Skin of body (tissue), 2 donors: Measurements from ENCODE around the gene TKTL2. TPM values are rescaled to one million over a fixed set of nuclear protein-coding genes. Genes with fewer than 3 reads are reported as not detected.

Source experiments
- DNase-seq: peaks from one replicate; lab custom pipeline; 2025; lab: John Stamatoyannopoulos, UW
- total RNA-seq: library from RNA; depleted of rRNA; stranded (reverse); fragments of >200 nt; gene quantifications from one replicate; pipeline ENCODE4 v1.2.3, GENCODE V29; 2014

Gene TKTL2
- total RNA-seq: not detected

GRCh38 chr4:163473576-163473975 lies at the start of gene TKTL2:
Gene TKTL2 (minus strand): TSS chr4:163473754. CDS start chr4:163473734, 20 bp downstream.
- no peak for DNase-seq

- no peak for DNase-seq
Observed at GRCh38 chr4:163515198-163515597, 41.6 kb upstream of the TKTL2 start.

GRCh38 chr4:163505374-163505773 lies 31.8 kb upstream of the TKTL2 start:
- no peak for DNase-seq

GRCh38 chr4:163500586-163500985 lies 27.0 kb upstream of the TKTL2 start:
- no peak for DNase-seq

- DNase-seq: no peak
Observed at GRCh38 chr4:163495900-163496299, 22.3 kb upstream of the TKTL2 start.

GRCh38 chr4:163494360-163495241 lies 21.0 kb upstream of the TKTL2 start, which contains the start of gene TMA16:
Gene TMA16 (plus strand): TSS chr4:163494690. CDS start chr4:163494802, 112 bp downstream.
- peak; percentile 90 for DNase-seq

GRCh38 chr4:163493643-163494359 lies 20.2 kb upstream of the TKTL2 start:
- DNase-seq: no peak

GRCh38 chr4:163492951-163493504 lies 19.5 kb upstream of the TKTL2 start:
- no peak for DNase-seq

- no peak for DNase-seq
Observed at GRCh38 chr4:163489929-163490328, 16.4 kb upstream of the TKTL2 start.

- no peak for DNase-seq
Observed at GRCh38 chr4:163486321-163486720, 12.8 kb upstream of the TKTL2 start.

- DNase-seq: no peak
Observed at GRCh38 chr4:163485589-163485988, 12.0 kb upstream of the TKTL2 start.

- DNase-seq: no peak
Observed at GRCh38 chr4:163484906-163485305, 11.4 kb upstream of the TKTL2 start.

GRCh38 chr4:163482190-163482589 lies 8.6 kb upstream of the TKTL2 start:
- no peak for DNase-seq

GRCh38 chr4:163476761-163477438 lies 3.3 kb upstream of the TKTL2 start:
- no peak for DNase-seq

- DNase-seq: no peak
Observed at GRCh38 chr4:163474027-163474426, 473 bp upstream of the TKTL2 start.

GRCh38 chr4:163473130-163473529 lies 424 bp downstream of the TKTL2 start:
- no peak for DNase-seq

- no peak for DNase-seq
Observed at GRCh38 chr4:163470391-163470790, 3.2 kb downstream of the TKTL2 start.

- no peak for DNase-seq
Observed at GRCh38 chr4:163467082-163467770, 6.3 kb downstream of the TKTL2 start.

- no peak for DNase-seq
Observed at GRCh38 chr4:163462556-163462955, 11.0 kb downstream of the TKTL2 start.

- DNase-seq: no peak
Observed at GRCh38 chr4:163448540-163449203, 24.9 kb downstream of the TKTL2 start.
